GDM1 (cell line): ENCODE results near the gene GGCX.
"Not testable (repeated sequence)": the region's sequence is repeated elsewhere in the genome, so short reads cannot be mapped to it uniquely, and the experiment has no call there.

ENCODE experiments used
- DNase-seq: peaks from one replicate; lab custom pipeline; 2025; lab: John Stamatoyannopoulos, UW

GGCX gene

GRCh38 chr2:85575739-85576138, 14.4 kb upstream of the GGCX start:
- no peak for DNase-seq

DNA sequence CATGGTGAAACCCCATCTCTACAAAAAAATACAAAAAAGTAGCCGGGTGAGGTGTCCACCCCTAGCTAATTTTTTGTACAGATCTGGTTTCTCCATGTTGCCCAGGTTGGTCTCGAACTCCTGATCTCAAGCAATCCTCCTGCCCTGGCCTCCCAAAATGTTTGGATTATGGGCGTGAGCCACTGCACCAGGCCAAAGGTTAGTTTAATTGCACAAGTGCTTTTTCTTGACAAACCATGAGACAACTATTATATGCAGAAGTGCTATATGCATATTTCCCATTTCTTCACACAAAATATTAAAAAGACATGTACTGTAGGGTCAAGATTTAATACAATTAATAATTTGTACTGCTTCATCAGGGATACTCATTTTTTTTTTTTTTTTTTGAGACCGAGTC, 5.0 kb upstream of the GGCX start:
- no peak for DNase-seq

DNA sequence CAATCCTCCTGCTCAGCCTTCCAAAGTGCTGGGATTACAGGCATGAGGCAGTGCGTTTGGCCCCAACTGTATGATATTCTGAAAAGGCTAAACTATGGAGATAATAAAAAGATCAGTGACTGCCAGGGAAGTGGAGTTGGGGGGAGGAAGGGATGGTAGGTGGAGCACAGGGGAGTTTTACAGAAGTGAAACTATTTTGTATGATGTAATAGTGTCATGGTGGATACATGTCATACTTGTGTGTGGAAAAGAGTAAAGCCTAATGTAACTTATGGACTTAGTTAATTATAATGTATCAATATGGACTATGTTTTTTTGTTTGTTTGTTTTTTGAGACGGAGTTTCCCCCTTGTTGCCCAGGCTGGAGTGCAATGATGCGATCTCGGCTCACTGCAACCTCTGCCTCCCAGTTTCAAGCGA, 2.9 kb upstream of the GGCX start:
- peak; percentile 24 for DNase-seq

- DNase-seq: no peak
These were observed 447 bp downstream of the GGCX start for GRCh38 chr2:85560812-85561279.

DNA sequence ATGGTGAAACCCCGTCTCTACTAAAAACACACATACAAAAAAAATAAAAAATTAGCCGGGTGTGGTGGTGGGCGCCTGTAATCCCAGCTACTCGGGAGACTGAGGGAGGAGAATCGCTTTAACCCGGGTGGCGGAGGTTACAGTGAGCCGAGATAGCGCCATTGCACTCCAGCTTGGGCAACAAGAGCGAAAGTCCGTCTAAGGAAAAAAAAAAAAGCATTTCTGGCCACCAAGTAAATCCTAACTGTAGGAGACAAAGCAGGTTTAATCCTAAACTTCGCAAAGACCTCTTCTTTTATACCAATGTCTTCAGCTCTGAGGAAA, 928 bp downstream of the GGCX start:
- DNase-seq: not testable (repeated sequence)

- no peak for DNase-seq
These were observed 3.1 kb downstream of the GGCX start for GRCh38 chr2:85558160-85558559.

DNA sequence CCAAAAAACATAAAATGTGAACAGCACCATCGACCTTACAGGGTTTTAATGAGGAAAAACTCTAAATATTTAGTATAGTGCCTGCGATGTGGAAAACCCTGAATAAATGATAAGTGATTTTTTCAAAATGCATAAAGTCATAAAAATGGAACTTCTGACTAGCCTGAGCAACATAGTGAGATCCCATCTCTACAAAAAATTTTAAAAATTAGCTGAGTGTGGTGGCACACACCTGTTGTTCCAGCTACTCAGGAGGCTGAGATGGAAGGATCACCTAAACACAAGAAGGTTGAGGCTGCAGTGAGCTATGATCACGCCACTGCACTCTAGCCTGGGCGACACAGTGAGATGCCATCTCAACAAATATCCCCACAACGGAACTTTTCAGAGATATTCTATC, 4.2 kb downstream of the GGCX start:
- no peak for DNase-seq

GRCh38 chr2:85554980-85555612, 6.2 kb downstream of the GGCX start:
- no peak for DNase-seq

GRCh38 chr2:85553184-85553583, 8.1 kb downstream of the GGCX start:
- DNase-seq: no peak

DNA sequence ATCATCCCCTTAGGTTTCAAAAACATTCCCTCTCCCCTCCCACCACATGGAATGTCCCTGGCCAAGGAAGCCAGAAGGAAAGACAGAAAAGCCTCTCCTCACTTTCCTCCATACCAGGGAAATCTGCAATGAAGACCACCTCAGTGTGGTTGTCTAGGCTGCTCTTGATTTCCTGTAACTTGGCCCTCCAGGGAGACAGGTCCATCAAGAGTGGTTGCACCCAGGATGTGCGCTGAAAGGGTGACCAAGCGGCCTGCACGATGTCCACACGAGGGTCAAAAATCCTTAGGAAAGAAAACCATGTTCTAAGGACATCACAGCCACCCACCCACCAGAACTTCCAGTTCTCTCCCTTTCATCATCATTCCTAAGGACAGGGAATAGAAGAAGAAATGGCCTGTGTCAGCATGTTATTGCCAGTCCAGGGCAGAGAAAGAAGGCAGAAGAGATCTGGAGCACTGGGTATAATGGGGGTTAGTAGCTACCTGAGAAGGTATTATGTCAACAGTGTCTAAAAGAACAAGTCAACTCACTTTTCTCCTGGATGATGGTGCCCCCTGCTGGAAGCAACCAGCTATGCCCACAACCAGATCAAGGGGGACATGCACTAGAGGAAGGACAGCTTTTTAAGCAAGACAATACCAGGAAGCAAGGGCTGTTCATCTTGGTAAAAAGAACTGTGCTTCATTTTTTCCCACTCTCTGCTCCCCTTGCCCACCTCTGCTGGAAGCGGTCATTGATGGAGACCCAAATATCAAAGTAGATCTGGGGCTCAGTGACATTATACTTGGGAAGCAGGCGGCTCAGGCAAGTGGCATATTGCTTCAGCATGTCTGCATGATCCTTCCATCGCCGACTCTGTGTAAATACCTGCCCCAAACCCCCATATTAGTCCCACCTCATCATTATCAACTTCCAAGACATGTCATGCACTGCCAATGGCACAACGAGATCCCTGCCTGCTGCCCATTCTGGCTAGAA, 9.3 kb downstream of the GGCX start:
- peak; percentile 69 for DNase-seq

GRCh38 chr2:85550486-85550885, 10.8 kb downstream of the GGCX start:
- peak; percentile 46 for DNase-seq

- no peak for DNase-seq
These were observed 11.5 kb downstream of the GGCX start for GRCh38 chr2:85549826-85550225.

DNA sequence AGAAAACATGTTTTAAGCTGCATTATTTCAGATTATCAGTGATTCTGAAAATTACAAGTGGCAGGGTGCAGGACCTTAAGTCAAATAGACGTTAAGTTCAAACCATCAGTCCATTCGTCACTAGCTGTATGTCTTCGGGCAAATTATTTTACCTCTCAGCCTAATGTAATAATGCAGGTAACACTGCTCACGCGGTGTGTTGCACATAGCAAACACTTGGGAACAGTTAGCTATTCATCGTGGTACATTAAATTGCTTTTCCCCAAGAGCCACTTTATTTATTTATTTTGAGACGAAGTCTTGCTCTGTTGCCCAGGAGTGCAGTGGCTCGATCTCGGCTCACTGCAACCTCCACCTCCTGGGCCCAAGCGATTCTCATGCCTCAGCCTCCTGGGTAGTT, 12.2 kb downstream of the GGCX start:
- no peak for DNase-seq

- no peak for DNase-seq
These were observed 12.7 kb downstream of the GGCX start for GRCh38 chr2:85548608-85548900.

DNA sequence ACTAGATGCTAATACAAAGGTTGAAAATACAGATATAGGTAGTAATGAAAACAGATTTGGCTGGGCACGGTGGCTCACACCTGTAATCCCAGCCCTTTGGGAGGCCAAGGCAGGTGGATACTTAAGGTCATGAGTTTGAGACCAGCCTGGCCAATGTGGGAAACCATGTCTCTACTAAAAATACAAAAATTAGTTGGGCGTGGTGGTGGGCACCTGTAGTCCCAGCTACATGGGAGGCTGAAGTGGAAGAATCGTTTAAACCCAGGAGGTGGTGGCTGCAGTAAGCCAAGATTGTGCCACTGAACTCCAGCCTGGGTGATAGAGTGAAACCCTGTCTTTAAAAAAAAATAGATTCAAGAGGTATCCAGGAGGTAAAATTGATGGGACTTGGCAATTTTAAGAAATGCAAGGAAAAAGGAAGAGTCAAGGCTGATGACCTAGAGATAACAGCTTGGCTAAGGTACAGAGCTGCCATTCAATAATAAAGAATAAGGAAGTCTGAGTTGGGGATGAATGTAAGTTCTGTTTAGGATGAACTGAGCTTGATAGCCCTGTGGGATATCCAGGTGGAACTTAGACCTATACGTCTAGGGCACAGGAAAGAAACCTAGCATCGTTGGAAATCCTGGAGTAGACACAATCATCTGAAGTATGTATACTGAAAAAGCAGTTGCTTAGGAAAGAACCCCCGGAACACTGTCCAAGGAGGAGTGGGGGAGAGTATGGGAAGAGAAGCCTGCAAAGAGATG, 13.3 kb downstream of the GGCX start:
- DNase-seq: no peak

- DNase-seq: no peak
These were observed 14.0 kb downstream of the GGCX start for GRCh38 chr2:85547089-85547858.

- DNase-seq: no peak
These were observed 15.5 kb downstream of the GGCX start for GRCh38 chr2:85545780-85546240.

- DNase-seq: not testable (repeated sequence)
These were observed 16.1 kb downstream of the GGCX start for GRCh38 chr2:85544915-85545779.

DNA sequence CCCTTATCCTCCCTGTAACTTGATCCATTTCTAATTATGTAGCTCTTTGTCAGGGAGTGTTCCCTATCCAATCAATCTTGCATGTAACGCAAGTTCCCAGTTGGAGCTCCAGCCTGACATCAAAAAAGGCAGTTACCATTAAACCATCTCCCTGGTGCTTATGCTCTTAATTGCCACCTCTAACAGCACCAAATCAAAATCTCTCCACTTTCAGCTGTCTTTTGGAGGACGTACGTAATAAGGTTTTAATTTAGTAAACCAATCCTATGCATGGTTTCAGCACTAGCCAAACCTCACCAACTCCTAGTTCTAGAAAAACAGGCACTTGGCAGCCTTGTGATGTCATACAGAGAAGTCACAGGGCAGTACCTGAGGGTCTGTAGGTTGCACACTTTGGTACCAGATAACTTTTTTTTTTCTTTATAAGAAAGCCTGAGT, 17.0 kb downstream of the GGCX start:
- DNase-seq: not testable (repeated sequence)

DNA sequence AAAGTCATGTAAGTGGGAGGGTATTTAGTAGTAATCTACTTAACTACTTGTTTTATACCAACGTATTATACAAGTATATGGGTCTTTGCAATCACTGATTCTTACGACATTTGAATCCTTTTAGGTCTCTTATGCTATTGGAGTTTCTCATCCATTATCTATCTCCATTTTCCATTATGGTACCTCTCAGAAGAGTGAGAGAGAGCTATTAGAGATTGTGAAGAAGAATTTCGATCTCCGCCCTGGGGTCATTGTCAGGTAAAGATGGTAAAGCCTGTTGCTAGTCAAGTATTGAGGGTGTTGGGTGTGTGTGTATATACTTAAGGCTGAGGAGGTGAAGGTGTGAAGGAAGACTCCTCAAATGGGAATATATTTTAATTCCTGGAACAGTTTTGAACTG, 18.5 kb downstream of the GGCX start:
- no peak for DNase-seq
